Measurements from ENCODE around the gene IL1RAPL1.

DNA sequence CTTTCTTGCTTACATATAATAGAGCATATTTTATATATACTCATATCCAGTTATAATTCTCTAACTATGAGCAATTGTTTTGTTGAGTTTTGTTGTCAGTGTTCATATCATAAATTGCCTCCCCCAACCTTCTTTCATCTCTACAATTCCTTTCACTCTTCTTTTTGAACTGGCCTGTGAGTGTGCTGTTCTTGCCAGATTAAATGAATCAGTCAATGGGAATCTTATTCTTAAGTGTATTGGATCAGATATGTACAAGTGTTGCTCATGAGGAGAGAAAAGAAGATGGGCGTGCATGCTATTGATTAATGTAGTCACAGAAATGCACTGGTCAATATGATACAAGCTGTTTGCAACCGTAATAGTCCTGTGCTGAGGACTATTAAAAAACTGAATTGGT is 900.0 kb downstream of the IL1RAPL1 start:
- TF ChIP-seq, protein P1, sequence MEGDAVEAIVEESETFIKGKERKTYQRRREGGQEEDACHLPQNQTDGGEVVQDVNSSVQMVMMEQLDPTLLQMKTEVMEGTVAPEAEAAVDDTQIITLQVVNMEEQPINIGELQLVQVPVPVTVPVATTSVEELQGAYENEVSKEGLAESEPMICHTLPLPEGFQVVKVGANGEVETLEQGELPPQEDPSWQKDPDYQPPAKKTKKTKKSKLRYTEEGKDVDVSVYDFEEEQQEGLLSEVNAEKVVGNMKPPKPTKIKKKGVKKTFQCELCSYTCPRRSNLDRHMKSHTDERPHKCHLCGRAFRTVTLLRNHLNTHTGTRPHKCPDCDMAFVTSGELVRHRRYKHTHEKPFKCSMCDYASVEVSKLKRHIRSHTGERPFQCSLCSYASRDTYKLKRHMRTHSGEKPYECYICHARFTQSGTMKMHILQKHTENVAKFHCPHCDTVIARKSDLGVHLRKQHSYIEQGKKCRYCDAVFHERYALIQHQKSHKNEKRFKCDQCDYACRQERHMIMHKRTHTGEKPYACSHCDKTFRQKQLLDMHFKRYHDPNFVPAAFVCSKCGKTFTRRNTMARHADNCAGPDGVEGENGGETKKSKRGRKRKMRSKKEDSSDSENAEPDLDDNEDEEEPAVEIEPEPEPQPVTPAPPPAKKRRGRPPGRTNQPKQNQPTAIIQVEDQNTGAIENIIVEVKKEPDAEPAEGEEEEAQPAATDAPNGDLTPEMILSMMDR (conservative IDR thresholded peaks at IDR 0.05 in 1 of 2, IDR thresholded peaks at IDR 0.05 in 1 of 2; ENCODE audit: low read depth in 1 of 2, low read length in 2 of 2) = no peak
- no peak for TF ChIP-seq EZH2 (IDR thresholded peaks at IDR 0.05; ENCODE audit: low read length, missing control alignments)

Measured in fibroblast of lung (primary cell).